Measurements from ENCODE around the gene ZNF783.
"Not testable (repeated sequence)": the region's sequence is repeated elsewhere in the genome, so short reads cannot be mapped to it uniquely, and the experiment has no call there.

Gene ZNF783

DNA sequence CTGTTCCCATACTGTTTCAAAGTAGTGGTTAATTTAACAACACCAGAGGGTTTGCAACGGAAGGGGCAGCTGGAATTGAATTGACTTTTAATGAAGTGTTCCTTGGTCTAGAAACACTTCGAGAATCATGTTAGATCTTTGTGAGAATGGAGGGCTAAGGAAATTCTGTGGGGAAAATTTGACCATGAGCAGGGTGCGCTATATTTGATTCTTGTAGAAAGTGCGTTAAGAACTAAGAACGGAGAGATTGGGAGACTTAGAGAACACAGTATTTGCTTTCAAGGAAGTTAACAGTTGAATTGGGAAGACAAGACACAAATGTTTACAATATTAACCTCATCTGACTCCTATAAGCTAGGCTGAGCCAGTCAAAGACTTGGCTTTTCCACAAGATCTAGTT is 21.4 kb upstream of the ZNF783 start:
- no peak for DNase-seq (ENCODE audit: low read depth, low spot score)

DNA sequence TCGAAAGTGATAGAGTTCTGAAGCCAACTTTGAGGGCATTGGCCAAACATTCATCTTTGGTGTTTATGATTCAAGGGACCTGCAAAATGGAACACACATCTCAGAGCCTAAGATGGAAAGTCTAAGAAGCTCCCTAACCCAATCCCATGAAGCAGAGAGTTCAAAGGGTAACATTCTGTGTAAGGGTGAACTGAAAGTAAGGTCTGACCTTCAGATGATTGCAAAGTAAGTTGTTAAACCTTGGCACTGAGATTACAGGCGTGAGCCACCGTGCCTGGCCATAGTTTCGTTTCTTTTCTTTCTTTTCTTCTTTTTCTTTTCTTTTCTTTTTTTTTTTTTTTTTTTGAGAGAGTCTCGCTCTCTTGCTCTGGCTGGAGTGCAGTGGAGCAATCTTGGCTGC is 20.3 kb upstream of the ZNF783 start:
- DNase-seq (ENCODE audit: low read depth, low spot score): no peak

DNA sequence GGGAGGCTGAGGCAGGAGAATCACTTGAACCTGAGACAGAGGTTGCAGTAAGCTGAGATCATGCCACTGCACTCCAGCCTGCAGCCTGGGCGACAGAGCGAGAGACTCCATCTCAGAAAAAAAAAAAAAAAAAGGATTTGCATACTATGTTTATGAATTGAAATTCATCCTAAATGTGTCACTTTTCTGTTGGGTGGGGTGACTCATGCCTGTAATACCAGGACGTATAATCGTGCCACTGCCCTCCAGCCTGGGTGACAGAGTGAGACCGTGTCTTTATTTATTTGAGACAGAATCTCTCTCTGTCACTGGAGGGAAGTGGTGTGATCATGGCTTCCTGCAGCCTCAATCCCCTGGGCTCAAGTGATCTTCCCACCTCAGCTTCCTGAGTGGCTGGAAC is 16.8 kb upstream of the ZNF783 start:
- no peak for DNase-seq (ENCODE audit: low read depth, low spot score)

DNA sequence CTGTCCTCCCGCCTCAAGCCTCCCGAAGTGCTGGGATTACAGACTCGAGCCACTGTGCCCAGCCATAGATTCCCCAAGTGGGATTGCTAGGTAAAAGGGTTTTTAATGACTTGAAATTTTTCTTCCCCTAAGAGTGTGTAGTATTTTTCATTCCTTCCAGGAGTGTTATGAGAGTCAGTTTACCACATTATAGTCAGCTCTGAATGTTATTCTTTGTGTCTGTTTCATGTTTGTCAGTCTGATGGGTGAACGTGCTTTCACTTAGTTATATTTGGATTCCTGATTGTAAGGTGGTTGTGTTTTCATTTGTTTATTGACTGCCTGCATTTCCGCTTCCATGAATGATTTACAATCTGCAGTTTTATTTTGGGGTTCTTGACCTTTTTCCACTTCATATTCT is 16.3 kb upstream of the ZNF783 start:
- DNase-seq (ENCODE audit: low read depth, low spot score): no peak

DNA sequence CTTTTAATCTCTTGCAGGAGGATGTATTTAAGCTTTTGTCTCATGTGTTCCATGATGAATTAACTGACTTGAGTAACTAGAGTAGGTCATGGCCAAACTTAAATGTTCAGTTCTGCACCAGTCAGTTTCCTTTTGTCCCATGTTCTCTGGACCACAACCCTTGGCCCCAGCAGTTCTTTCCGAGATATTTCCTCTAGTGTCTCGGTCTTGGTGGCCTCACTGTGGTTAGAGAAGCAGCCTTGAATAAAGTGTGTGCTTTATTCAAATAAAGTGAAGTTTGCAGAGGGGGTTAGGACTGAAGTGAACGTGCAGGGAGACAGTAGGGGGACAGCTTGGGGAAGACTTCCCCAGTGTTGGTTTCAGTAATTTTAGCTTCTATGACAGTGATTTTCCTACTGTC is 13.2 kb upstream of the ZNF783 start:
- DNase-seq (ENCODE audit: low read depth, low spot score): no peak

DNA sequence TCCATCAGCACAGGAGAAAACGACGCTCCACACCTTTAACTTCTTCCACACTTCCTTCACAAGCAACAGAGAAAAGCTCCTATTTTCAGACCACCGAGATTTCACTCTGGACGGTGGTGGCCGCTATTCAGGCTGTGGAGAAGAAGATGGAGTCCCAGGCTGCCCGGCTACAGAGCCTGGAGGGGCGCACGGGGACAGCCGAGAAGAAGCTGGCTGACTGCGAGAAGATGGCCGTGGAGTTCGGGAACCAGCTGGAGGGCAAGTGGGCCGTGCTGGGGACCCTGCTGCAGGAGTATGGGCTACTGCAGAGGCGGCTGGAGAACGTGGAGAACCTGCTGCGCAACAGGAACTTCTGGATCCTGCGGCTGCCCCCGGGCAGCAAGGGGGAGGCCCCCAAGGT is 11.8 kb upstream of the ZNF783 start:
- DNase-seq (ENCODE audit: low read depth, low spot score): not testable (repeated sequence)

DNA sequence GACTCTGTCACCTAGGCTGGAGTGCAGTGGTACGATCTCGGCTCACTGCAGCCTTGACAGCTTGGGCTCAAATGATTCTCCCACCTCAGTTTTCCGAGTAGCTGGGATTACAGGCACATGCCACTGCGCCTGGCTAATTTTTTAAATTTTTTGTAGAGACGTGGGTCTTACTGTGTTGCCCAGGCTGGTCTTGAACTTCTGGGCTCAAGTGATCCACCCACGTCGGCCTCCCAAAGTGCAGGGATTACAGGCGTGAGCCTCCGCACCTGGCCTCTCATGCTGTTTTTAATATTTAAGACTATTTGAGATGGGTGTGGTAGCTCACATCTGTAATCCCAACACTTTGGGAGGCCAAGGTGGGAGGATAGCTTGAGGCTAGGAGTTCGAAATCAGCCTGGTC is 10.5 kb upstream of the ZNF783 start:
- not testable (repeated sequence) for DNase-seq (ENCODE audit: low read depth, low spot score)

DNA sequence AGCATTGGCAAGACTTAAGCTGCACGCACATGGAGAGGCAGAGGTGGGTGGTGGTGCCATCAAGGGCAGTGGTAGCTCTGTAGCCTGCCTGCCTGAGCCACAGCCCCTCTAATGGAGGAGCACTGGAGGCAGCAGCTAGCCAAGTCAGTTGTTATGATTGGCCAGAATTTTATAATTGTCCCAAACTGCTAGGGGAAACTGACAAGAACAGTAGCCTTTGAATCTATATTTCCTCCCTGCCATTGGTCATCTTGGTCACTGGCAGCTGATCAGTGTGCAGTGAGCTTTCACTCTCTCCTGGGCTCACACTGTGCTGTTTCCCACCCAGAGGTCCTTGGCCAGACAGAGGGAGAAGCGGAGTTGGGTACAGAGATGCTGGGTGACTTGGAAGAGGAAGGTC is 9.6 kb upstream of the ZNF783 start:
- no peak for DNase-seq (ENCODE audit: low read depth, low spot score)

DNA sequence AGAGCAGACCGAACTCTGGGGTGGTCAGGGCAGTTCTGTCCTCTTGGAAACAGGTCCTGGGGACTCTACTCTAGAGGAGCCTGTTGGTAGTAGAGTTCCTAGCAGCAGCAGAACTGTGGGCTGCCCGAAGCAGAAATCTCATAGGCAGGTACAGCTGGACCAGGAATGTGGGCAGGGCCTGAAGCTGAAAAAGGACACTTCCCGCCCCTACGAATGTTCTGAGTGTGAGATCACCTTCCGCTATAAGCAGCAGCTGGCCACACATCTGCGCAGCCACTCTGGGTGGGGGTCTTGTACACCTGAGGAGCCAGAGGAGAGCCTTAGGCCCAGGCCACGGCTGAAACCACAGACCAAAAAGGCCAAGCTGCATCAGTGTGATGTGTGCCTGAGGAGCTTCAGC is 8.3 kb upstream of the ZNF783 start:
- no peak for DNase-seq (ENCODE audit: low read depth, low spot score)

DNA sequence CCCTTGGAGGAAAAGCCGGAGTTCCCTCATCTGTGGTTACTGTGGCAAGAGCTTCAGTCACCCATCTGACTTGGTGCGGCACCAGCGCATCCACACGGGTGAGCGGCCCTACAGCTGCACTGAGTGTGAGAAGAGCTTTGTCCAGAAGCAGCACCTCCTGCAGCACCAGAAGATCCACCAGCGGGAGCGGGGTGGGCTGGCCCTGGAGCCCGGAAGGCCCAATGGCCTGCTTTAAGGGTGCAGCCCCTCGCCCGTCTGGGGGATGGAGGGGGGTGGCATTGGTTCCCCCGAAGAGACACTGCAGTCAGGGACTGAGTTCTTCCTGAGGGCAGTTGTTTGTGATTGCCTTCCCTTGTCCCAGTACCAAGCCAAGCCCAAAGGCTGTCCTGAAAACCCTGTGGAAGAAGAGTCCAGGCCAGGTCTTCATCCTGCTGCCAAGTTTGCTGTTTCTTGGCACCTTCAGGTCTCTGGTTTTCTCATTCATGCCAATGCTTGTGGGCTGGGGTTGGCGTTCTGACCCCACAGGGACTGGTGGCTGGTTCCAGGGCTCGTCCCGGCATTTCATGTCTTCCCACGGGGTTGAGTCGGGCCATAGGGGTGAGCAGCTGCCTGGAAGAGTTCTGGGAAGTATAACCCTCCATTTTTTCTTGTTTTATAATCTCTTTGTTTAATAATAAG is 7.7 kb upstream of the ZNF783 start:
- no peak for DNase-seq (ENCODE audit: low read depth, low spot score)

DNA sequence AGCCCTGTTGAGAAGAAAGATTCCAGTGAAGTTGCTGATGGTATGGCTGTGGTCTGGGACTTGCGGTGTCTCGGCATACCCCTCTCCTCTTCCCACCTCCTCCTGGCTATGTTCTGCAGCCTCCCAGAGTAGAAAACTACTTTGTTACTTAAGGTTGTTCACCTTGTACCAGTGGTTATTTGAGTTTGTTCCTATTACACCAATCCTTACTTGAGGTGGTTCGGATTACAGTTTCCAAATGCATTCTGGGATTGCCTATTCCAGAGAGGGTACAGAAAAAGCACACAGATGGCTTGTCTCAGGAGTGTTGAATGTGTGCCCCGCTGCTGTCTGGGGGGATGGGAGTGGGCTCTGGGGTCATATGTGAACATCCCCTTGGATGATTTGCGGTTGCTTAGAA is 6.8 kb upstream of the ZNF783 start:
- DNase-seq (ENCODE audit: low read depth, low spot score): no peak

DNA sequence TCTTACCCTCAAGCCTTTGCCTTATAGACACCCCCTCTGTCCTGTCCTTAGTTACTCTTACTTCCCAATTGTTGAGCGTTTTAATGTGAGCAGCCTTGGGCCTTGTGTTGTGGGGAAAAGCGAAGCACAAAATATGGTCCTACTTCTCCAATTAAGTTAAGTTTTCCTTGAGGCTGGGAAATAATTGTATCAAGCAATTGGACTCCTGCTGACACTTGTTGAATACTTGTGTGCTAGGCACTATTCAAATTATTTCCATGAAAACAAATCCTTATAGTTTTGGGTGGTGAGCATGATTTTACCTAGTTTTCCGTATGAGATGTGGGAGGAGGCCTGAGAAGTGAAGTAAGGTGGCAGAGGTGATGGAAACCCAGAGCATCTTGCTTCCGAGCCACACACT is 5.4 kb upstream of the ZNF783 start:
- no peak for DNase-seq (ENCODE audit: low read depth, low spot score)

DNA sequence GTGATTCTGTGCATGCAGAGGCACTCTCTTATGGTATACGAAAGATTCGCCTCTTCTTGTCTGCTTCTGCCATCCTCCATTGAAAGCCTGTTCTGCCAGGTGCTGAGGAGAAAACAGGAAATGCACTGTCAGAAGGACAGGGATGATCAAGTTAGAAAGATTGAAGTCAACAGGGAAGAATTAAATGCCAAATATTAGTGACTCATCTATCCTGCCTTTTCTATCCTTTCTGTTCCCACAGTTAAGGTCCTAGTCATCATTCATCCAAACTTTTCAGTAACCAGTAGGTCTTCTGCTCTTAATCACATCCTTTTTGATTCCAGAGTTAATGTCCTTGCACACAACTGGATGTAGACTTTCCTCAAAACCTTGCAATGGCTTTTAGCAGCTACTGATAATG is 4.8 kb upstream of the ZNF783 start:
- no peak for DNase-seq (ENCODE audit: low read depth, low spot score)

DNA sequence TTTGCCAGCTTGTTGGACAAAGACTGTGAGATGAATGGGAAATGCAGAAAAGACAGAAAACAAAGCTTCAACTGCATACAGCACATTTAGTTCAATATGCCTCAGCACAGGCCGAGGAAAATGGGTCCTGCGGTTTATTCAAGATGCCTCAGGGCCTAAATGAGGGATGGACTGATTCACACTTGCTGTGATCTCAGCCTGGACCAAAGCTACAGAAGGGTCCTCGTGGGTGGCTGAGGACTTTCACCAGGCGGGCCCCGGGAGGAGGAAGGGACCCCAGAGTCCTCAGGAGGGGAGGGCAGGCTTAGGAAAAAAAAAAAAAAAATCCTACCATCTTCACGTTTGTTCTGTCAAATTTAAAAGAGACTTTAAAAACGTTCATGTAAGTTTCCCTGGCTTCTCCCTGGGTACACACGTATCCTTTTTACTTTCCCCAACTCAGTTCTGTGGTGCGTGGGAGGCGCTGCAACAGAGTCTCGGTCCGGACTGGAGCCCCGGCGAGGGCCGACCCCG is 624 bp upstream of the ZNF783 start:
- DNase-seq (ENCODE audit: low read depth, low spot score): no peak

DNA sequence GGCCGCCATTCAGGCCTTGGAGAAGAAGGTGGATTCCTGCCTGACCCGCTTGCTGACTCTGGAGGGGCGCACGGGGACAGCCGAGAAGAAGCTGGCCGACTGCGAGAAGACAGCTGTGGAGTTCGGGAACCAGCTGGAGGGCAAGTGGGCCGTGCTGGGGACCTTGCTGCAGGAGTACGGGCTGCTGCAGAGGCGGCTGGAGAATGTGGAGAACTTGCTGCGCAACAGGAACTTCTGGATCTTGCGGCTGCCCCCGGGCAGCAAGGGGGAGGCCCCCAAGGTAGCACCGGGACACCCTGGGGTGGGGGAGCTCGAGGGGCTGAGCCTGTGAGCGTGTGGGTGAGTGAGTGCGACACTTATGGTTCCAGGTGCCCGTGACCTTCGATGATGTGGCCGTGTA is 4.5 kb downstream of the ZNF783 start:
- DNase-seq (ENCODE audit: low read depth, low spot score): no peak

DNA sequence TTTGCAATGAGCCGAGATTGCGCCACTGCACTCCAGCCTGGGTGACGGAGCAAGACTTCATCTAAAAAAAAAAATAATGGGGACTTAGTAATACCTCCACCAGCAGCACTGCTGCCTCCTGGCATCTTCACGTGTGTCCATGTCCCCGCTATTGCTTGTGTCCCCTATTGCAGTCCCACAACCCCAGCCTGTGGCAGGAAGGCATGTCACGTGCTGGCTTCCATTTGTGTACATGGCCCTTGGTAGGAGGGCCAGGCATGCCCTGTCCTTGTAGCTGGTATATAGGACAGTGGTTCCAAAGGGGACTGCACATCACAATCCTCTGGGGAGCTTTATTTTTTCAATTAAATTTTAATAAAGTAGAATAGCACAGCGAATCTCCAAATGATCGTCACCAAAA is 5.7 kb downstream of the ZNF783 start:
- DNase-seq (ENCODE audit: low read depth, low spot score): no peak

DNA sequence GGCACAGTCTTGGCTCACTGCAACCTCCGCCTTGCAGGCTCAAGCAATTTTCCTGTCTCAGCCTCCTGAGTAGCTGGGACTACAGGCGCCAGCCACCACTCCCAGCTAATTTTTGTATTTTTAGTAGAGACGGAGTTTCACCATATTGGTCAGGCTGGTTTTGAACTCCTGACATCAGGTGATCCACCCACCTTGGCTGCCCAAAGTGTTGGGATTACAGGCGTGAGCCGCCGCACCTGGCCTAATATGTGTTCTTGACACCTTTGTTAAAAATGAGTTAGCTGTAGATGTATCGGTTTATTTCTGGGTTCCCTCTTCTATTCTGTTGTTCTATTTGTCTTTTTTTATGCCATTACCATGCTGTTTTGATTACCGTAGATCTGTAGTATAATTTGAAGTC is 12.4 kb downstream of the ZNF783 start:
- DNase-seq (ENCODE audit: low read depth, low spot score): not testable (repeated sequence)

DNA sequence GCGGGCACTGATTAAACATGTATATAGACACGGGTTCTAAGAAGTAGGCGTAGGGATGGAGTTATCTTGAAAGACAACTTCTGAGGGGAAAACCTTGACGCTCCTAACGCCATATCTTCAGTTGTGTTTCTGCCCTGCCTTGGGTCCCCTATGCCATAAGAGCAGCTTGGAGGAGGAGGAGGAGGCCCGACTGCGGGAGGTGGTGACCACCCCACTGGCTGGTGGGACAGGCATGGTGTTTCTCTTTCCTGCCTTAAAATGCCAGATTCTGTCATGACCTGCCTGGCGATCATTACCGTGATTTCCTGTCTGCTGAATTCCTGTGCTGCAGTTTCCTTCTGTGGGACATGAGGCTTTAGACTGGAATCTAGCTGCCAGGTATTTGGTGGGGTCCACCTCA is 15.9 kb downstream of the ZNF783 start:
- no peak for DNase-seq (ENCODE audit: low read depth, low spot score)

DNA sequence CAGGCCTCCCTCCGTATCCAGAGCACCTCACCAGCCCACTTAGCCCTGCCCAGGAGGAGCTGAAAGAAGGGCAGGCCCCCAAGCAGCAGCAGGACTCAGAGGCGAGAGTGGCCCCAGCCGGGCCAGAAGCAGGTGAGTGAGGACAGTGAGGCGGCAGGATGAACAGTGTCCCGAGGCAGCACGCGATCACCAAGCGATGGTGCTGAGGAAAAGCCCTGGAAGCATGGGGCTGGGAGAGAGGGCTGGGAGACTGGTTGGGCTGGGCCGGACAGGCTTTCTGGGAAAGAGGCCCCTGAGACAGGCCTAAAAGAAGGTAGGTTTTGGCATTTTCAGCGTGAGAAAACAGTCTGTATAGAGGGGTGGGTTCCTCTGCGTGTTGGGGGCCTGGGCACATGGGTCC is 16.4 kb downstream of the ZNF783 start:
- DNase-seq (ENCODE audit: low read depth, low spot score): no peak

DNA sequence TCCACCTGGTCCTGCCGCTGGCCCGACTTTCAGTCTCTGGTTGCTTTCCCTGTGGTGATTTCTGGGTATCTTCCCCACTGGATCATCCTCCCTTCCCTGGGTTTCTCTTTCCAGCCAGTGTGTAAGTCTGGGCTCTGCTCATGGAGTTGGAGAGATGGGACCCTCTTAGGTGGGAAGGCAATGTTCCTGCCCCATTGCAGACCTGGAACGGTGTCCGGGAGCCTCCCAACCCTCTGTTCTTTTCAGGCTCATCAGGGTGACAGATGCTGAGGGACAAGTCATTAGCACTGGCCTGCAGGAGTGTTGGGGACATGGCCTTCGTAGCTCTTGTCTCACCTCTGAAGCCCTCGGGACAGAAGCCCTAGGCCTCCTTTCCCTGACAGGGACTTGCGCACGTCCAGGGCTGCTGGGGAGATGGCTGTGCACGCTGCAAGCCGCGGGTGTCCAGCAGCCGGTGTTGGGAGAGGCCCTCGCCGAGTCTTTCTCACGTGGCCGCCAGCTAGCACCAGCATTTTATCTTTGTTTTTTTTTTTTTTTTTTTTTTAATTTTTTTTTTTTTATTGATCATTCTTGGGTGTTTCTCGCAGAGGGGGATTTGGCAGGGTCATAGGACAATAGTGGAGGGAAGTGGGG is 17.2 kb downstream of the ZNF783 start:
- no peak for DNase-seq (ENCODE audit: low read depth, low spot score)

DNA sequence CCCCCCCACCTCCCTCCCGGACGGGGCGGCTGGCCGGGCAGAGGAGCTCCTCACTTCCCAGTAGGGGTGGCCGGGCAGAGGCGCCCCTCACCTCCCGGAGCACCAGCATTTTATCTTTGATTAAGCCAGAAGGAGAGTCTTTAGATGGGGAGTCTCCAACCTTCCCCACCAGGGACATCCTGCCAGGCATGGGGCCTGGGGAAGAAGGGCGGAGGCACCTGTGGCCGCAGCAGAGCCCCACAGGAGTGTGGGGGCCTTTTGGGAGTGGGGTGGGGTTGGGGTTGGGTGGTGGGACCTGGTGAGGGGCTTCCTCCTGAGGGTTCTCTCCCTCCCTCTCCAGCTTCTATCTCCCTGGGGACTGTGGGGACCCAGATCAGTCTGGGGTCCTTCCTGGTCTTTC is 18.2 kb downstream of the ZNF783 start:
- DNase-seq (ENCODE audit: low read depth, low spot score): no peak

DNA sequence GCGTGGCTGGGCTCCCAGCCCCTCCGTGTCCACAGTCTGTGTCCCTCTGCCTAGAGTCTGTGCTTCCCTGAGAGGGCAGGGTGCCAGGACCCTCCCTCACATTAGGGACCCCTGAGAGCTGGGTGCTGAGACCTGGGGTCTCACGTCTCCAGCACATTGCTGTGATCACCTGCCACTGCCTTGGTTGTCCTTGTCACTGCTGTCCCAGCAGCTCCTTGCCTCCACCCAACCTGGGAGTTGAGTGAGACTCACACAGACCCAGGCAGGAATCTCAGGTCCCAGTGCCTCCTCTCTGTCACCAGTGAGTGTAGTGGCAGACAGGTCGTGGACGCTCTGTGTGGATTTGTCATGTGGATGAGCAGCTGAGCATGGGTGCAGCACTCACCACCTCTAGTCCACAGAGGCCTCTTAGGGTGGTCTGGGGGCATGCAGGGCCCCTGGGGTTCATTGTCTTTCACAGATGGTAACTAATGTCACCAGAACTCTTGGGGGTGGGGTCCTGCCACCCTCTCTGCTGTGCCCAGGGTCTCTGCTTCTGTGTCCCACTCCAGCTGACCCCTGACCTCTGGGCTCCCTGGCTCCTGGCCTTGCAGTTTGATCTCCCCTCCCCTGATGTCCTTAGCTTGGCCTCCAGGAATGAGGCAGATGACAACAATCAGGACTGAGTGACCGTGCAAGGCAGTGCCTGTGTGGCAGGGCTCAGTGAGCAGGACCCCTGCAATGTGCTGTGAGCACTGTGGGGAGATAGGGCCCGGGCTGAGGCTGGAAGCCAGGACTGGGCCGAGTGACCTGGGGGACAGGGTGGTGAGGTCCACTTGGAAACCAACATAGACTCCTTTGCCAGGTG is 18.9 kb downstream of the ZNF783 start:
- no peak for DNase-seq (ENCODE audit: low read depth, low spot score)

All from activated CD4-positive, CD25-positive, alpha-beta regulatory T cell treated with anti-CD3 and anti-CD28 coated beads, Interleukin-2, amount 50 U/mL, for 16 hours (primary cell).